K562 (cell line): ENCODE results near the gene PHPT1. TPM values are rescaled to one million over a fixed set of nuclear protein-coding genes. Genes with fewer than 3 reads are reported as not detected.

Experiments
- ATAC-seq: fragments of 200-7000 bp; cut with Tn5 transposase; 3 replicates; pipeline ENCODE4 v1.9.1; 2020; ENCODE audit warnings: moderate library complexity
- BruUV-seq: library from RNA; stranded (reverse); fragments of 400-500 nt; replicated peaks from 2 replicates; lab custom pipeline; 2021; lab: Mats Ljungman, UMichigan
- CTCF ChIA-PET: fragments of 300-600 bp; formaldehyde crosslinking; extraction: SDS; loops from one replicate; lab custom pipeline; 2021; ENCODE audit warnings: low intra/inter-chr PET ratio; lab: Yijun Ruan, JAX
- POLR2A ChIA-PET: fragments of 300-600, 350-650 bp; sonication (Branson Sonifier 250); formaldehyde crosslinking; extraction: SDS; loops from one replicate; lab custom pipeline; 2021; ENCODE audit warnings: antibody characterized with exemption, inconsistent platforms; lab: Yijun Ruan, JAX
- DNase-seq, 4 experiments: peaks; one replicate each; pipeline versions ENCODE4 v3.0.0 to v3.0.0-alpha.2; 2011 to 2018; ENCODE audit warnings: low spot score in 3 of 4, mixed read lengths in 3 of 4; ENCODE audit errors: extremely low read depth in 1 of 4
- FAIRE-seq: peaks from 2 replicates; lab custom pipeline; 2011; peaks lifted over from hg19 to GRCh38; lab: Jason Lieb, UNC
- H2AFZ ChIP-seq: 2 replicates; pipeline ENCODE4 v1.6.0; 2011; ENCODE audit warnings: low read depth, low read length, control low read depth, inconsistent platforms
- H3K27ac ChIP-seq: fragments of 200-600 bp; 3 replicates; pipeline ENCODE4 v1.8.0; 2011; ENCODE audit warnings: low read depth, mild to moderate bottlenecking, control low read depth, inconsistent platforms, low read length, moderate library complexity, mixed read lengths; ENCODE audit errors: extremely low read depth
- H3K27me3 ChIP-seq, 2 experiments: fragments of 300-600 bp in 1 of 2; 2 replicates in 1 of 2; 3 replicates in 1 of 2; pipeline versions ENCODE4 v1.6.0 to v1.8.0; 2011; ENCODE audit warnings: inconsistent platforms in 2 of 2, low read length in 2 of 2, mild to moderate bottlenecking in 1 of 2, mixed read lengths in 1 of 2, moderate library complexity in 1 of 2; ENCODE audit not compliant: control insufficient read depth in 2 of 2, insufficient read depth in 2 of 2
- H3K36me3 ChIP-seq: fragments of 300-600 bp; 3 replicates; pipeline ENCODE4 v1.8.0; 2011; ENCODE audit warnings: mild to moderate bottlenecking, low read length, inconsistent platforms; ENCODE audit not compliant: control insufficient read depth, insufficient read depth
- H3K4me1 ChIP-seq, 2 experiments: fragments of 200-600 bp in 1 of 2; replicated peaks in 1 of 2; 2 replicates in 1 of 2; 3 replicates in 1 of 2; pipeline versions ENCODE4 v1.5.1 to v1.8.0; 2011; ENCODE audit warnings: inconsistent platforms in 2 of 2, low read length in 2 of 2, mild to moderate bottlenecking in 1 of 2, mixed read lengths in 1 of 2, moderate library complexity in 1 of 2; ENCODE audit not compliant: control insufficient read depth in 2 of 2, insufficient read depth in 2 of 2
- H3K4me2 ChIP-seq: 2 replicates; pipeline ENCODE4 v1.6.1; 2011; ENCODE audit warnings: low read length, control low read depth, inconsistent platforms, mixed read lengths; ENCODE audit not compliant: insufficient read depth
- H3K4me3 ChIP-seq: fragments of 200-600 bp; sonication (generic), shearing (Covaris generic); 2 replicates; pipeline ENCODE4 v1.5.1; 2016; ENCODE audit warnings: control low read depth, inconsistent platforms
- H3K79me2 ChIP-seq: fragments of 200-600 bp; 3 replicates; pipeline ENCODE4 v1.8.0; 2011; ENCODE audit warnings: low read length, inconsistent platforms; ENCODE audit not compliant: control insufficient read depth, insufficient read depth
- H3K9ac ChIP-seq, 2 experiments: 2 replicates each; pipeline versions ENCODE4 v1.6.0 to v1.6.1; 2011; ENCODE audit warnings: low read depth in 2 of 2, low read length in 2 of 2, control low read depth in 1 of 2, inconsistent platforms in 1 of 2, mild to moderate bottlenecking in 1 of 2, mixed read lengths in 1 of 2; ENCODE audit not compliant: insufficient read depth in 1 of 2
- H3K9me1 ChIP-seq: one replicate; pipeline ENCODE4 v1.6.0; 2011; ENCODE audit warnings: inconsistent platforms, mild to moderate bottlenecking, low read length, moderate library complexity; ENCODE audit not compliant: control insufficient read depth, insufficient read depth
- H3K9me3 ChIP-seq: replicated peaks from 2 replicates; pipeline ENCODE4 v1.5.1; 2011; ENCODE audit warnings: low read depth, low read length, inconsistent platforms; ENCODE audit not compliant: control insufficient read depth, insufficient read depth
- H4K20me1 ChIP-seq: replicated peaks from 2 replicates; pipeline ENCODE4 v1.6.1; 2011; ENCODE audit warnings: low read length, inconsistent platforms, mixed read lengths; ENCODE audit not compliant: control insufficient read depth, insufficient read depth
- E2F4 ChIP-seq: sonication (generic); formaldehyde crosslinking; IDR thresholded peaks from 2 replicates; pipeline ENCODE4 v1.8.0; 2022; ENCODE audit warnings: mild to moderate bottlenecking, low read depth, missing genetic modification reagents
- KLF1 ChIP-seq: fragments of 450-650 bp; IDR thresholded peaks from 2 replicates; pipeline ENCODE4 v1.6.1; 2016; ENCODE audit warnings: missing genetic modification characterization, missing compliant biosample characterization
- NEUROD1 ChIP-seq: fragments of 150-350 bp; IDR thresholded peaks from 2 replicates; pipeline ENCODE4 v1.6.1; 2014; ENCODE audit warnings: borderline replicate concordance, low read length, low read depth; ENCODE audit not compliant: partially characterized antibody
- POLR2G ChIP-seq: fragments of 200-400 bp; formaldehyde crosslinking; IDR thresholded peaks from 2 replicates; pipeline ENCODE4 v1.6.1; 2017; ENCODE audit warnings: low read depth, mild to moderate bottlenecking, antibody characterized with exemption, low read length, moderate library complexity
- RAD51 ChIP-seq: fragments of 450-650 bp; IDR thresholded peaks from 2 replicates; pipeline ENCODE4 v1.7.1; 2016; ENCODE audit warnings: low read depth, mild to moderate bottlenecking, borderline replicate concordance
- RUNX1 ChIP-seq: sonication (generic); IDR thresholded peaks from 2 replicates; pipeline ENCODE4 v1.6.1; 2016; ENCODE audit warnings: antibody characterized with exemption, low read depth
- SMARCC2 ChIP-seq: fragments of 450-650 bp; IDR thresholded peaks from 2 replicates; pipeline ENCODE4 v1.6.1; 2017; ENCODE audit warnings: antibody characterized with exemption, moderate library complexity, mild to moderate bottlenecking, low read depth
- SRF ChIP-seq, 2 experiments: fragments of 250-450, 450-650 bp in 1 of 2; sonication (Bioruptor Pico) in 1 of 2; sonication (generic) in 1 of 2; formaldehyde crosslinking; IDR thresholded peaks; 2 replicates each; pipeline versions ENCODE4 v1.5.0 to v1.5.1; 2020 to 2022; ENCODE audit warnings: mild to moderate bottlenecking in 1 of 2, missing genetic modification reagents in 1 of 2
- STAT5A ChIP-seq: IDR thresholded peaks from 2 replicates; pipeline ENCODE4 v1.6.1; 2012; ENCODE audit warnings: low read length, inconsistent platforms, borderline replicate concordance
- TAF7 ChIP-seq: fragments of 450-650 bp; IDR thresholded peaks from 2 replicates; pipeline ENCODE4 v1.6.1; 2016; ENCODE audit warnings: missing genetic modification characterization, missing compliant biosample characterization
- THRAP3 ChIP-seq: fragments of 450-650 bp; IDR thresholded peaks from 2 replicates; pipeline ENCODE4 v1.6.1; 2016; ENCODE audit warnings: mild to moderate bottlenecking, inconsistent platforms, borderline replicate concordance
- THRB ChIP-seq: fragments of 450-650 bp; formaldehyde crosslinking; conservative IDR thresholded peaks from 2 replicates; pipeline ENCODE4 v1.4.0; 2022; ENCODE audit warnings: mild to moderate bottlenecking, missing genetic modification characterization
- ZBTB33 ChIP-seq: sonication (generic); formaldehyde crosslinking; IDR thresholded peaks from 2 replicates; pipeline ENCODE4 v1.8.1; 2023; ENCODE audit warnings: mild to moderate bottlenecking, missing genetic modification reagents
- ZBTB9 ChIP-seq: fragments of 450-650 bp; formaldehyde crosslinking; IDR thresholded peaks from 2 replicates; pipeline ENCODE4 v1.4.0; 2020; ENCODE audit warnings: mild to moderate bottlenecking, moderate library complexity
- ZFP1 ChIP-seq: fragments of 450-650 bp; formaldehyde crosslinking; IDR thresholded peaks from 2 replicates; pipeline ENCODE4 v1.4.0; 2020; ENCODE audit warnings: mild to moderate bottlenecking, mixed read lengths
- WGBS: fragments of 100-300 bp; shearing (Covaris generic); methylation state at CpG from one replicate; pipeline ENCODE4 v1.1.6; 2016; ENCODE audit warnings: low coverage, mixed read lengths; ENCODE audit not compliant: insufficient coverage; ENCODE audit errors: missing lambda C conversion rate; 5-methylcytosine and 5-hydroxymethylcytosine counted together
- in situ Hi-C: fragments of 300-500 bp; cut with MboI; formaldehyde crosslinking; loops from 4 replicates; pipeline ENCODE4 v1.15.0; 2018; ENCODE audit warnings: inconsistent platforms, mixed read lengths
- intact Hi-C: fragments of 100-400 bp; cut with micrococcal nuclease; formaldehyde crosslinking; loops from 2 replicates; pipeline ENCODE4 v1.14.2; 2022
- polyA plus RNA-seq, 8 experiments: library from polyadenylated mRNA; depleted of rRNA in 4 of 8; stranded (reverse) in 5 of 8; unstranded in 3 of 8; fragments of >200 nt; fragmentation: Nextera tagmentation in 2 of 8; fragmentation: Illumina TruSeq in 1 of 8; extraction: Ambion mirVana in 2 of 8; extraction: Trizol in 1 of 8; gene quantifications; 2 replicates each; pipeline versions ENCODE4 v1.2.1 to v1.2.3, GENCODE V29; 2011 to 2014; ENCODE audit warnings: inconsistent platforms in 1 of 8, missing spikeins in 1 of 8
- total RNA-seq, 7 experiments: library from RNA; depleted of rRNA in 6 of 7; stranded (reverse); fragments of >200 nt in 6 of 7; fragmentation: Illumina TruSeq in 2 of 7; extraction: Trizol in 2 of 7; gene quantifications; 2 replicates each; pipeline versions ENCODE4 v1.2.1 to v1.2.3, GENCODE V29; 2011 to 2021; ENCODE audit warnings: low replicate concordance in 1 of 7

PHPT1 gene
- total and polyA plus RNA-seq, 9 of the 15 experiments (the other 6 are each of a cell fraction or from before 2014, with no cell fraction given), result 20.9 to 166 (median 129) TPM

- DNase-seq (no peak), ATAC-seq (no peak), FAIRE-seq (no peak)
- H3K9ac ChIP-seq, result peak overlapping the region in 1 of 2 experiments; percentile 52; a peak in 1 of 4 replicates
- no peak overlapping the region for H3K27ac ChIP-seq
- H3K9me3 ChIP-seq, result no peaks in the 10 kb centered on the region
- CTCF ChIA-PET, result no interaction called here
- no peaks in the 10 kb centered on the region for H3K9me1 ChIP-seq
- 92% methylated on average over 25 of the region's 44 CpGs for WGBS
- peaks cover 0 to 47% of the 10 kb centered on the region in 2 experiments; a peak in 2 of 5 replicates for H3K4me1 ChIP-seq
- no peak overlapping the region for H2AFZ ChIP-seq
- H3K4me2 ChIP-seq, result no peak overlapping the region
- H3K36me3 ChIP-seq, result peaks cover 85% of the 10 kb centered on the region
- no peaks in the 10 kb centered on the region for H3K27me3 ChIP-seq
- H4K20me1 ChIP-seq, result no peaks in the 10 kb centered on the region; the same call in 1 of the 2 replicates
- in situ Hi-C loops (no loop called here), intact Hi-C loops (no loop called here)
- POLR2A ChIA-PET, result interaction anchor here (1.1 kb wide), 1 partner anchor 11 kb away, joined by 3 read pairs; no protein-coding TSS in a partner anchor
- BruUV-seq, result no TSS peak
- peaks cover 21% of the 10 kb centered on the region for H3K79me2 ChIP-seq
- no peak overlapping the region for H3K4me3 ChIP-seq
- TF ChIP-seq POLR2G, result 0 out of 2 replicates have a peak, but pooled peaks have one; percentile 44
- TF ChIP-seq THRB (CRISPR knock-in tag), result no peak
- TF ChIP-seq ZBTB9 (CRISPR knock-in tag), result no peak
- TF ChIP-seq TAF7, result no peak
- no peak for TF ChIP-seq E2F4 (CRISPR knock-in tag)
- no peak for TF ChIP-seq SRF (CRISPR knock-in tag; IDR thresholded peaks at IDR 0.05)
- no peak for TF ChIP-seq THRAP3
- TF ChIP-seq ZFP1, result no peak
- no peak for TF ChIP-seq RAD51
- TF ChIP-seq RUNX1, result no peak
- 0 out of 2 replicates have a peak, but pooled peaks have one; percentile 13 for TF ChIP-seq ZBTB33 (CRISPR knock-in tag)
- TF ChIP-seq NEUROD1, result no peak
- no peak for TF ChIP-seq KLF1 (tag)
- no peak for TF ChIP-seq STAT5A
- no peak for TF ChIP-seq SMARCC2
Measured at GRCh38 chr9:136825295-136826187, 23.7 kb upstream of the PHPT1 start.
